ENCODE measurements around the gene CLDN19.
A peak's percentile ranks its signal among the peaks of the same experiment; 100 is the strongest.
"Not testable (repeated sequence)": the region's sequence is repeated elsewhere in the genome, so short reads cannot be mapped to it uniquely, and the experiment has no call there.

Gene CLDN19

DNA sequence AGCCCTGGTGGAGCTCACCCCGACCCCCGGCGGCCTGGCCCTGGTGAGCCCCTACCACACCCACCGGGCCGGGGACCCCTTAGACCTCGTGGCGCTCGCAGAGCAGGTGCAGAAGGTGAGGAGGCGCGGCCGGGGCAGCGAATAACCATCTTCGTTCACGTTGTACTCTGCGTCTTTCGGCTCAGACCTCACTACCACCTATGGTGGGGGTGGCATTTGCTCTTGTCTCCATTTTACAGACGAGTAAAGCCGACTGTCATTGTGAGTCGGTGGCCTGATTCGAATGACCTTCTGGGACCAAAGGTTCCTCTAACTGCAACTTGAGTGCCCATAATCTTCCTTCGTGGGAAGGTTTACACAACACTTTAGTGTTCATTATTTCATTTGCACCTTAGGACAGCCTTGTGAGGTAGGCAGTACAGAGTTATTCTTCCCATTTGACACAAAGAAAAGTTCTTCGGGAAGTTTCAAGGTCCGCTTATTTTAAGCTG lies 27.5 kb upstream of the CLDN19 start:
- DNase-seq (ENCODE audit: insufficient read length, low spot score) = no peak
- TF ChIP-seq POLR2A (IDR thresholded peaks at IDR 0.05; ENCODE audit: low read depth, low read length) = no peak
- FAIRE-seq = no peak

DNA sequence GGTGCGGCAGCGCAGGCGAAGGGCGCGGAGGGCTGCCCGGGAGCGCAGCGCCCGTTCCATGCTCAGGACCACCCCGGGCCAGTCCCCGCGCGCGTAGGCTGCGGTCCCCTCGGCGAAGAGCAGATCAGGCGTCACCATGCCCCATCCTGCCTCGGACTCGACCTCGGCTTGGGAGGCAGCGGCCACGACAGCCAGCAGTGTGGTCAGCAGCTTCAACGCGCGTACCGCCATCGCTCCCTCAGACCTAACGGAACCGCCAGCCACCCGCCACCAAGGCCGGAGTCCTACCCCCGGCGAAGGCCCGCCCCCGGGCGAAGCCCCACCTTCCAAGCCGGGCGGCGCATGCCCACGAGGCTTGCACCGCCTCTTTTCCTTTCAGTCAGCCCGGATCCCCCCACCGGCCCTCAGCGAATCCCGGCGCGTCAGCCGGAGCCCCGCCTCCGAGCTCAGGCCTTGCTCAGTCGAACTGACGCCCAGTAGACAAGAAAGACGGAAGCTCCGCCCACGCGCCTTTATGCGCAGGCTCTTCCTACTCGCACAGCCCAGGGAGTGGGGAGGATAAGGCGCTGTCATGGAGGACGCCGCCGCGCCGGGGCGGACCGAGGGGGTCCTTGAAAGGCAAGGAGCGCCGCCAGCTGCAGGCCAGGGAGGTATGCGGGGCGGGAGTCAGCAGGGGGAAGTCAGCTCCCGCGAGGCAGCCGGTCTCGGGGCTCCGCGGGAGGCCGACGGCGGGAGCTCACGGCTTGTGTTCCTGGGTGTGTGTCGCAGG lies 26.9 kb upstream of the CLDN19 start, which contains the start of the genes C1orf50 and P3H1:
TSS of gene C1orf50 (plus strand) at position 509 of the 769 bp plus-strand sequence. CDS start at position 572, 63 bp downstream.
TSS of gene P3H1 (minus strand) at position 288 of the 769 bp plus-strand sequence. CDS start at position 231, 57 bp downstream.
- DNase-seq (ENCODE audit: insufficient read length, low spot score) = peak; percentile 94
- peak; percentile 69 for FAIRE-seq
- TF ChIP-seq POLR2A (IDR thresholded peaks at IDR 0.05; ENCODE audit: low read depth, low read length) = peak; percentile 99

DNA sequence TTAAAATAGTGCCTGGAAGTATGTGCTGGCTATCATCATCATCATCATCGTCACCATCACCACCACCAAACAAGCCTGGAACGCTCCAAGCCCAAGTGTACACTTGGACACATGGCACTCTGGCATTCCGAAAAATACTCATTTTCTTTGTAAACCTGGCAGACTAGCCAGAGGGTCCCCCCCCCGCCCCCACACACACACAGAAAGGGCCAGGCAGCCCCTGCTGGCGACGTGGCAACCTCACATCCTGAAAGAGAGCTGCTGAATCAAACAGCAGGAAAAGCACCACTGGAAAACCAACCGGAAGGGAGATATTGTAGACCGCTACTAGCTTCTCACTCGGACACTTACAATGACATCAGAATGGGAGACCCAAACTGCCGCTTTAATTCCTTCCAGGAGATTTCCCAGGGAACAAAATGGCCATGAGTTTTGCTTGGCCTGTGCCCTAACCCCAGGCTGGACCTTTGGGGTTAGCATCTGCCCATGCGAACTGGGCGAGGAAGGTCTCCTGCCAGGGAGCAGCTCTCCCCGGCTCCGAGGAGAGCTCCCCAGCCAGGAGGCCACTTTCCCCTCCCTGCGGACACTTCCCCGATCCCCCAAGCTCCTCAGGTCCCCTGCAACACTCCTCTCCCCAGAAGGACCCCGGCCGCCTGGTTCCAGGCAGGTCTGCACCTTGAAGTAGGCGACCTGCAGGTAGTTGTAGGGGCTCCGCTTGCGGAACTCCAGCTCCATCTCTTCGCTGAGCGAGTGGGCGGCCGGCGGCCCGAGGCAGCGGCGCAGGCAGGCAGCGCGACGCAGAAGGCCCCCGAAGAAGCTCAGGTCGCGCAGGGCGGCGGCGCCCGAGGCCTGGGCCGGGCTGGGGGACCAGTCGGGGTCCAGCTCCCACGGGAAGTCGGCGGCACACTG lies 26.1 kb upstream of the CLDN19 start:
- FAIRE-seq = peak; percentile 27
- TF ChIP-seq POLR2A (IDR thresholded peaks at IDR 0.05; ENCODE audit: low read depth, low read length) = no peak

DNA sequence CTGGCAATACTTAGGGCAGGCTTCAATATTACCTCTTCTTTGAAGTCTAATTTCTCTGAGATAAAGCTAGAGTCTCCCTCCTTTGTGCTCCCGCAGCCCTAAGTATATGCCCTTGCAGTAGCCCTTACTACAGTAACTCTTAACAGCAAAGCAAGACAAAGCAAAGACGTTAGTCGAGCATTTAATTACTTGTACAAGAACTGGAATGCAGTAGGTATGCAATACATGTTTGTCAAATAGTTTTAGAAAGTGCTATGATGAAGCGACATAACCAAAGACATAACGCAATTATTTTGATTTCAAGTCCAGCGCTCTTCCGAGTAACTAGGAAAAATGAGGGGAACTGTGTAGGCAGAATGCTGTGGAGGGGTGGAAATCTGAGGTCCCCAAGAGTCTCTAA lies 25.2 kb upstream of the CLDN19 start:
- TF ChIP-seq POLR2A (IDR thresholded peaks at IDR 0.05; ENCODE audit: low read depth, low read length) = no peak
- no peak for DNase-seq (ENCODE audit: insufficient read length, low spot score)
- no peak for FAIRE-seq

More for the DNA sequence above, 26.1 kb upstream of the CLDN19 start:
- peak; percentile 74 for DNase-seq (ENCODE audit: insufficient read length, low spot score)

DNA sequence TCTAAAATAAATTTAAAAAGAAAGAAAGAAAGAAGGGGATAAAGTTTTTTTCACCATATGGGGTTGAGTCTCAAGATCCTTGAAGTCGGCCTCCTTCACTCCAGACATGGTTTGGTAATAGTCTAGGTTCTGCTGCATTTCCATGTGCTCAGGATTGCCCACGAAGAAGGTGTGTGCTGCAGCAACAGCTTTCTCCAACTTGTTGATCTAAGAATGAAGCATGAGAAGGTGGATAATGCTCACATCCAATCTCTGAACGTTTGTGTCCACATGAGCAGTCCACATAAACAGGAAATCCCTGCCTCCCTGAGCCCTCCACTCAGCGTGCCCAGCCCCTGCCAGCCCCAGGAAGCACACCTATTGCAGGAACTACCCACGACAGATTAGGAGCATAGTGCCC lies 22.2 kb upstream of the CLDN19 start:
- TF ChIP-seq POLR2A (IDR thresholded peaks at IDR 0.05; ENCODE audit: low read depth, low read length) = no peak
- FAIRE-seq (no peak), DNase-seq (ENCODE audit: insufficient read length, low spot score) (no peak)

DNA sequence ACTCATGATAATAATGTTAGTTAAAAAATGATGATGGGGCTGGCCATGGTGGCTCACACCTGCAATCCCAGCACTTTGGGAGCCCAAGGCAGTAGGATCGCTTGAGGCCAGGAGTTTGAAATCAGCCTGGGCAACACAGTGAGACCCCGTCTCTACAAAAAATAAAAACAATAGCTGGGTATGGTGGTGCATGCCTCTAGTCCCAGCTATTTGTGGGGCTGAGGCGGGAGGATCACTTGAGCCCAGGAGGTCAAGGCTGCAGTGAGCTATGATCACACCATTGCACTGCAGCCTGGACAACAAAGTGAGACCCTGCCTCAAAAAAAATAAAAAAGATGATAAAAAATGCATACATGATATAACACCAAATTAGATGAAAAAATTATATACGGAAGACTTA lies 21.5 kb upstream of the CLDN19 start:
- FAIRE-seq (no peak), DNase-seq (ENCODE audit: insufficient read length, low spot score) (no peak)
- TF ChIP-seq POLR2A (IDR thresholded peaks at IDR 0.05; ENCODE audit: low read depth, low read length) = no peak

DNA sequence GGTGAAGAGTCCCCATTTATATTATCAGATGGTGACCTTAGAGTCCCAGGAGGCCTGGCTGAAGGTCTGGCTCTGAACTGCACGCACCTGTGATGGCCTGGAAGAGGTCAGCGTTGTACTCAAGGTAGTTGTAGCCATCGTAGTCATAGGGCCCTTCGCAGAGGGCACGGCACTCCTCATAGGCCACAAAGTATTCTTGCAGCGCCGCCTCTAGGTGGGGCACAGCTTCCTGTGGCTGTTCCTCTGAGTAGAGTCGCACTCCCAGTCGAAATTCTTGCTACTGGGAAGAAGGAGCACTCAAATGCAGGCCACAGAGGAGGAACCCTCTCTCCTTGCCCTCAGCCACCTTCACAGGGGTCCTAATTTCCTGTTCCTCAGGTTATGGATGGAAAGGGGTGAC lies 19.1 kb upstream of the CLDN19 start:
- no peak for FAIRE-seq
- TF ChIP-seq POLR2A (IDR thresholded peaks at IDR 0.05; ENCODE audit: low read depth, low read length) = no peak
- DNase-seq (ENCODE audit: insufficient read length, low spot score) = no peak

DNA sequence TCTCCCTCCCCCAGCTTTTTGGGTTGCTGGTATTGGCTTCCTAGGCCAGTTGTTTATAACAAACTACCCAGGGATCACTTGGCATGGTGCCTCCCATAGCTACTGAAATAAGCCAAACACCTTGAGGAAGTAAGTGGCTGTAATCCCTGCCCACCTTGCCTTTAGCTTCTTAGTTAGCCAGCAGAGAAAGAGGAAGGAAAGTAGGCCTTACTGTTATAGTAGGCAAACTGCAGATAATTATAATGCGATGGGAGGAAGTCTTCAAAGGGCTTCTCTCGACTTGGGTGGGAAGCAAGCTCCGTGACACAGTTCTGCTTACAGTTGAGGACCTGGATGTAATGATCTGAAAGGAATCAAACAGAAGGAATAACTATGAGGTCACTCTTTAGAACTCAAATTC lies 18.6 kb upstream of the CLDN19 start:
- DNase-seq (ENCODE audit: insufficient read length, low spot score) (no peak), FAIRE-seq (no peak)
- TF ChIP-seq POLR2A (IDR thresholded peaks at IDR 0.05; ENCODE audit: low read depth, low read length) = no peak

DNA sequence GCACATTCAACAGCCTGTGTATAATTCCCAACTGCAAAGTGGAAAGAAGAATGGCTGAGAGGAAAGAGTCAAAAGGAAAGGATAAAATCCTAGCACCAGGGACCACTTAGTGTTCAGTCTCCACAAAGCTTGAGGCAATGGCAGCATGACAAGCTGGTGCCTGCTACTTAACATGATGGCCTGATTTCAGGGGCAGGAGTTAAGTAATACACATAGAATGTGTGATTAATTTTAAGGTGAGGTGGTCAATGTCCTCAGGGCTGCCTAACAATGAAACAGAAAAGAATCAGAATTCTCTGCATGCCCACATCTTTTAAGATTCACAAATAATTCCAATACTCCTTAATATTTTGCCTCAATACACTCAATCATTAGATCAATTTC lies 17.8 kb upstream of the CLDN19 start:
- DNase-seq (ENCODE audit: insufficient read length, low spot score) = no peak
- TF ChIP-seq POLR2A (IDR thresholded peaks at IDR 0.05; ENCODE audit: low read depth, low read length) = no peak
- FAIRE-seq = no peak

DNA sequence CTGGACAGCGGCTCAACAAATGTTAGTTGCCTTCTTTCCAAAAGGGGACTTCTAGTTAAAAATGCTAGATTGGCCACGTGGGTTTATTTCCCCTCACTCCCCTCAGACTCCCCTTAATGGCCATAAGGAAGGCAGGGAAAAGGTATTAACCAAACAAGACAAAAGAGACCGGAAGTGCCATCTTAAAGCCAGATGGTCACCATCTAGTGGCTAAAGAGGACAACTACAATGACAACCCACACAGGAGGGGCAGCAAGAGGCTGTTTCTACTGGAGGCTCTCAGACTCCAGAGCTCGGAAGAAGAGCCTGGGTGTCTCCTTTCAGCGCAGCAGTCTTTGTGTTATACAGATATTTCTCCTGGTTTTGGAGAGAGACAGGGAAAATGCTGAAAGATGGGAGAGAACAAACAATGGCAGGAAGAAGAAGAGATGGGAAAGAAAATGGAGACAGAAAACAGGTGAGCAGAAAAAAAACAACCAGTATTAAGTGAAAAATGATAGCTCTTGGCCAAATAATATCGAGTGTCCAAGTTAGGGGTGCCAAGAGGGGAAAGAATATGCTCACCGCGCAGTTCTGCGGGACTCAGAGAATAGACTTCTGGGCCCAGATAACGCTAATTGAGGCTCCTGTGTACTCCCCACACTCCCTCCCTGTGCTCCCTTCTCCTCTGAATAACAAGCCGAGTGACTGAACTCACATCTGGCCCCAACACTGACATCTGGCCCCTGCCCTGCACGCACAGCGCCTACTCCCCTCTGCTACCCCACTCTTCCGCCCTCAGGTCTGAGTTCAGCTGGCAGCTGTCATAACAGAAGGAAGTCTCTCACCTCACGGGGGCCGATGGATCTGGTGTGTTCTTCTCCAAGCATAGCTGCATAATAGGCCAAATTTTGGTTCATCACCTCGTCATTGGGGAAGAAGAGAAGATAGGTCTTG lies 17.2 kb upstream of the CLDN19 start:
- no peak for FAIRE-seq
- TF ChIP-seq POLR2A (IDR thresholded peaks at IDR 0.05; ENCODE audit: low read depth, low read length) = no peak
- DNase-seq (ENCODE audit: insufficient read length, low spot score) = peak; percentile 67

DNA sequence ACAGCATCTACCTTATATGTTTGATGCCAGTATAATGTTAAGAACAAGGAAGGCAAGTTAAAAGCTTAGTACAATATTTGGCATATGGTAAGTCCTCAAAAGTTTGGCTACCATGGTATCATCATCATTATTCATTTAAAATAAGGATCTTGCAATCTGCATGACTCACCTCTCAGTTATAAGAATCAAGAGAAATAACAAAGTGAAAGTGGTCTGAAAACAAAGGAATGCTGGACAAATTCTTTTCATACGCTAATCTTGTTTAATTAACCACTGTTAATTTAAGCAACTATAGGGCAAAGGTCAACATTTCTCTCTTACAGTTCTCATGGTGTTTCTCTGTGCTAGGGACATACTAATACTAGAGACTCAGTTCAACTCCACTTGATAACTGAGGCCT lies 13.0 kb upstream of the CLDN19 start:
- no peak for FAIRE-seq
- TF ChIP-seq POLR2A (IDR thresholded peaks at IDR 0.05; ENCODE audit: low read depth, low read length) = no peak
- no peak for DNase-seq (ENCODE audit: insufficient read length, low spot score)

DNA sequence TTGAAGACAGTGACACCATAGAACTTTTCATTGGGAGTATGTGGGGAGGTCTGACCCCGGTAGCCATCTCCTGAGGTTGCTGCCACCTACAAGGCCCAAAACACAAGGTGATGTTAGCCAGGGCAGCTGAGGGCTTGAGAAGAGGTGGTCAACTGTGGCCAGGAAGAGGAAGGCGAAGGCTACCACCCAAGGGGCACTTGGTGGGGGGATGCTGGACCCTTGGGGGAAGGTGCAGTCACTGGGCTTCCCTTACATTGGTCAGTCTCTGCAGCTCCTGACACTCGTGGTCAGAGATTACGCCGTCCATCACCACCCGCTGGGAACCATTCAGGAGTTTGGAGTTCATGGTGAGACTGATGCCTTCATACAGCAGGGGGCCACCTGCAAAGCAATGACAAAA lies 12.2 kb upstream of the CLDN19 start:
- DNase-seq (ENCODE audit: insufficient read length, low spot score) (no peak), FAIRE-seq (no peak)
- no peak for TF ChIP-seq POLR2A (IDR thresholded peaks at IDR 0.05; ENCODE audit: low read depth, low read length)

DNA sequence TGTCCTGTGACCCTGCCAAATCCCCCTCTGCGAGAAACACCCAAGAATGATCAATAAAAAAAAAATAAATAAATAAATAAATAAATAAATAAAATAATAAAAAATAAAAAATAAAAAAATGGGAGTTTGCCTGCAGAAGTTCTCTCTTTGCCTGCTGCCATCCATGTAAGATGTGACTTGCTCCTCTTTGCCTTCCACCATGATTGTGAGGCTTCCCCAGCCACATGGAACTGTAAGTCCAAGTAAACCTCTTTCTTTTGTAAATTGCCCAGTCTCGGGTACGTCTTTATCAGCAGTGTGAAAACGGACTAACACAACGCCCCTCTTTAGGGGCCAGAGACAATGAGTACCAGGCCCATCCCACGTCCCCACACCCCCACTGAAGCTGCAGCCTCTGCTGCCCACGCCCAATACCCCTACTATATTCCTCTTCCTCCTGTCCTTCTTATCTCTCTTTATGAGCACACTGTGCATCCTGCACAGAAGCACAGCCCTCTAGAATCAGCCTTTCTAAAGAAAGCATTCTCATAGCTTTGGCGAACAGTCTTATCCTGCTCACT lies 11.6 kb upstream of the CLDN19 start:
- DNase-seq (ENCODE audit: insufficient read length, low spot score); FAIRE-seq: not testable (repeated sequence)

Measured in H54 (cell line).